ENCODE results near the gene OR52A1.
"Not testable (repeated sequence)": the region's sequence is repeated elsewhere in the genome, so short reads cannot be mapped to it uniquely, and the experiment has no call there.

The OR52A1 gene

DNA sequence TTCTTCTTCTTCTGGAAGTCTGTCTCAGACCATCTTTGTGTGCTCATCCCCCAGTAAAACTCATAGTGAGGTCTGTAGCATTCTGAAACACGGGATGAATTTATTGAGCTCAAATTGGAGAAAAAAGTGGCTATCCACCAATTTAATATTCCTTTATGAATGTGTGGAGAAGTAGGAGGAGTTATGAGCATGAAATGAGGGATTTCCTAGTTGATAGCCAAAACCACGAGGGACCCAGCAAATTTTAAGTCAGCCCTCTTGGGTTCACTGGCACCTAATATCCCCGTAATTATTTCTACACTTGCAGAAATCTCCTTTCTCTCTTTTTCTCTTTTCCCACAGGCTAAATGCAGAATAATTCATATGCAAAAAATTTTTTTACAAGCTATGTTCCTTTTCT lies at the start of gene OR52A1:
OR52A1 (minus strand) TSS at position 101 of the 400 bp plus-strand sequence. CDS start 2,388 bp downstream, outside the sequence.
- DNase-seq = no peak

DNA sequence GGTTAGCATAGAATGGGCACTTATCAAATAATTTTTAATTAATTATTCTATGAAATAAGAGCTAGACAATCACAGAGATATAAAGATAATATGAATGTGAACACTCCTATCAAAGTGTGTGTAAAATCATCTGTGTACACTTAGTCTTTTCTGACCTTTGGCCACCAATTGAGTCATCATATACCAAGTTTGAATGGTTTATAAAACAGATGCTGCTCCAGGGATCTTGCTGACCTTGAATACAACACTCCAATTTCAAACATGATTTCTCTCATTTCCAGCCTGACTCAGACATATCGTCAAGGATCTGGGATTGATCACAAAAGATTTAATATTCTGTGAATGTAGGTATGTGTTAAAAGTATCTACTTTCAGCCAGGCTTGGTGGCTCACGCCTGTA lies 48.8 kb upstream of the OR52A1 start:
- DNase-seq = no peak

GRCh38 chr11:5200582-5200981 lies 46.0 kb upstream of the OR52A1 start, which contains the start of gene OR51V1:
Gene OR51V1, minus strand, starts transcription at chr11:5200682. Its CDS starts 0 bp downstream, at chr11:5200682.
- no peak for DNase-seq

DNA sequence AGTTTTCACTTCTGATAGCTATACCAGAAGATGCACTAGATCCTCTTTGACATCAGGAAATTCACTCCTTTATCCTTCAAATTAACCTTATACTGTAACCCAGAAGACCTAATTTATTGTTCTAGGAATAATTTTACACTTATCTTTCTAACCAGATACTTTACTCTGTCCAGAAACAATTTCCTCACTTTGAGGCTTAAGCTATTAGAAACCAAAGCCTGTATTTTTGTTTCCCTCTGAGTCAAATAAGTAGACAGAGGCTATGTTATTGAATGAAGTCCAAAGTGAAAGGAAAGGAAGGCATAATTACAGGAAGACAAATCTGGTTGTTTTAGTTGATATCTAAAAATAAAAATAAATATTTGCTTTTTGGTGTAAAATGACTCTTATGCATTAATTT lies 43.7 kb upstream of the OR52A1 start:
- no peak for DNase-seq

- no peak for DNase-seq
Observed at GRCh38 chr11:5197536-5197935, 43.0 kb upstream of the OR52A1 start.

DNA sequence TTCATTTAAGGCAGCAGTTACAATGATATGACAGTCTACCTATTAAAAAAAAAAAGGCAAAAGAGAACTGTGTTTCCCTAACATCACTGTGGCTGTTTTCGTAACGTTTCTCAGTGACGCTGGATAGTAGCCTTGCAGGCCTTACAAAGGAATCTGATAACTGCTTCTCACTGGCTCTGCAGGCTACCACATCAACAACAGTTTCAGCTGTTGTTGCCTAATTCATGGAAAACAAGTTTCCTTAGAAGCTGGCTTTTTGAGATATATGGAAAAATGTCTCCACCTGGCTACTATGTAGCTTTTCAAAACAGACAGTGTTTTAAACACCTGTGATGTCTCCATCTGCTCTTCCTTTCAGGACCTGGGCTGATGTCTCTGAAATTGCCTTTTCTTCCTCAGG lies 42.2 kb upstream of the OR52A1 start:
- no peak for DNase-seq

GRCh38 chr11:5196067-5196466 lies 41.5 kb upstream of the OR52A1 start:
- DNase-seq = no peak

DNA sequence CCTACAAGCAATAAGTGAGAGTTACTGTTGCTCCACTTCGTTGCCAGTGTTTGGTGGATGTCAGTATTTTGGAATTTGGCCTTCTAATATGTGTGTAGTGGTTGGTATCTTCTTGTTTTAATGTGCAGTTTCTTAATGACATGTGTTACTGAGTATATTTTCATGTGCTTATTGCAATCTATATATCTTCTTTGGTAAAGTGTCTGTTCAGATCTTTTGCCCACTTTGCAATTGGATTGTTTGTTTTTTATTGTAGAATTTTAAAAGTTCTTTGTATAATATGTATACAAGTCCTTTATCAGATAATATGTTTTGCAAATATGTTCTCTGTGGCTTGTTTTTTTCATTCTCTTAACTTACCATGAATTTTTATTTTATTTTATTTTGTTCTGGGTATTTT lies 38.2 kb upstream of the OR52A1 start:
- DNase-seq = no peak

- no peak for DNase-seq
Observed at GRCh38 chr11:5188201-5188600, 33.6 kb upstream of the OR52A1 start.

GRCh38 chr11:5178046-5178837 lies 23.7 kb upstream of the OR52A1 start:
- no peak for DNase-seq

DNA sequence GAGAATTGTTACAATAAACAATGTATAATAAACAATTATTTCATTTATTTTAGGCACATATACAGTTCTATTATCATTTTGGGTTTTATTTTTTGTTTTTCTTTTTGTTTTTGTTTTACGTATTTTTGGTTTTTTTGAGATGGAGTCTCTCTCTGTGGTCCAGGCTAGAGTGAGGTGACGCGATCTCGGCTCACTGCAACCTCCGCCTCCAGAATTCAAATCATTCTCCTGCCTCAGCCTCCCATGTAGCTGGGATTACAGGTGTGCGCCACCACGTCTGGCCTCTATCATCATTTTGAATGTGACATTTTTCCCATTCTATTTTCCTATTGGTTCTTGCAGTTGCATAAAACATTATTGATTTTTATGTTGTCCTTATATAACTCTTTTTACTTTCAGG lies 20.4 kb upstream of the OR52A1 start:
- no peak for DNase-seq

GRCh38 chr11:5171856-5172255 lies 17.3 kb upstream of the OR52A1 start:
- DNase-seq = no peak

DNA sequence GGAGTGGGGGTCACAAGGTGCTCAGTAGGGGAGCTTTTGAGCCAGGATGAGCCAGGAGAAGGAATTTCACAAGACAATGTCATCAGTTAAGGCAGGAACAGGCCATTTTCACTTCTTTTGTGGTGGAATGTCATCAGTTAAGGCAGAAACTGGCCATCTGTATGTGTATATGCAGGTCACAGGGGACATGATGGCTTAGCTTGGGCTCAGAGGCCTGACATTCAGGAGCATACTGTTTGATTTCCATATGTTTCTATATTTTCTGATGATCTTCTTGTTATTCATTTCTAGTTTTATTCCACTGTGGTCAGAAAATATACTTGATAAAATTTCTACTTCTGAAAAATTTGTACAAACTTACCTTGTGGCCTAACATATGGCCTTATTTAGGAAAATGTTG lies 11.3 kb upstream of the OR52A1 start:
- not testable (repeated sequence) for DNase-seq

- DNase-seq = not testable (repeated sequence)
Observed at GRCh38 chr11:5164807-5165206, 10.2 kb upstream of the OR52A1 start.

DNA sequence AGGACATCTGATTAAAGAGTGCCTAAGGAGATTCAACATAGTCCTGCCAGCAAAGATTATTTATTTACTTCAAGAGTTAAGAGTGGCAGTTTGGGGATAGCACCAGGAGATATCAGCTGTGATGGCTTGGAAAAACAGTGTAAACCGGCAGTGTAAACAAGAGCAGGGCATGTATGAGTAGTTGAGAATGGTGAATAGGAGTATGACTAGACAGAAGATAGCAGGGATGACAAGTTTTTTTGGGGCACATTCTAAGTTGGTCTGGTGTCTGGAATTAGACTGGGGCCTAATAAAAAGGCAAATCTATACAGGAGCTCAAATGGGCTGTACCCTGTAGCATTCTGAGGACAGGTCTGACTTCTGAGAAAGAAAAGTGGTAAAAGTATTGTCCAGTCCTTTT lies 6.5 kb upstream of the OR52A1 start:
- not testable (repeated sequence) for DNase-seq

DNA sequence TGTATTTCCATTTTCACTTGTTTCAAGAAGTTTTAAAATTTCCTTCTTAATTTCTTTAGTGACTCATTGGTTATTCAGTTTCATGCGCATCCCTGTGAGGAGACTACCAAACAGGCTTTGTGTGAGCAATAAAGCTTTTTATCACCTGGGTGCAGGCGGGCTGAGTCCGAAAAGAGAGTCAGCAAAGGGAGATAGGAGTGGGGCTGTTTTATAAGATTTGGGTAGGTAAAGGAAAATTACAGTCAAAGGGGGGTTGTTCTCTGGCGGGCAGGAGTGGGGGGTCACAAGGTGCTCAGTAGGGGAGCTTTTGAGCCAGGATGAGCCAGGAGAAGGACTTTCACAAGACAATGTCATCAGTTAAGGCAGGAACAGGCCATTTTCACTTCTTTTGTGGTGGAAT lies 5.7 kb upstream of the OR52A1 start:
- not testable (repeated sequence) for DNase-seq

DNA sequence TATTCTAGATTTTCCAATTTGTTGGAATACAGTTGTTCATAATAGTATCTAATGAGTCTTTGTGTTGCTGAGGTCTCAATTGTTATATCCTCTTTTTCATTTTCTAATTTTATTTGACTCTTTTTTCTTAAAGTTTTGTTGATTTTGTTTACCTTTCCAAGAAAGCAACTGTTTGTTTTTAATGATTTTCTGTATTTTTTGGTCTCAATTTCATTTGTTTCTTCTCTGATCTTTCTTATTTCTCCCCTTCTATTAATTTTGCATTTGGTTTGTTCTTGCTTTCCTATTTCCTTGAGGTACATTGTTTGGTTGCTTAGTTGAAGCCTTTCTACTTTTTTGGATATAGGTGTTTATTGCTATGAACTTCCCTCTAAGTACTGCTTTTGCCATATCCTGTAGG lies 5.2 kb upstream of the OR52A1 start:
- no peak for DNase-seq

DNA sequence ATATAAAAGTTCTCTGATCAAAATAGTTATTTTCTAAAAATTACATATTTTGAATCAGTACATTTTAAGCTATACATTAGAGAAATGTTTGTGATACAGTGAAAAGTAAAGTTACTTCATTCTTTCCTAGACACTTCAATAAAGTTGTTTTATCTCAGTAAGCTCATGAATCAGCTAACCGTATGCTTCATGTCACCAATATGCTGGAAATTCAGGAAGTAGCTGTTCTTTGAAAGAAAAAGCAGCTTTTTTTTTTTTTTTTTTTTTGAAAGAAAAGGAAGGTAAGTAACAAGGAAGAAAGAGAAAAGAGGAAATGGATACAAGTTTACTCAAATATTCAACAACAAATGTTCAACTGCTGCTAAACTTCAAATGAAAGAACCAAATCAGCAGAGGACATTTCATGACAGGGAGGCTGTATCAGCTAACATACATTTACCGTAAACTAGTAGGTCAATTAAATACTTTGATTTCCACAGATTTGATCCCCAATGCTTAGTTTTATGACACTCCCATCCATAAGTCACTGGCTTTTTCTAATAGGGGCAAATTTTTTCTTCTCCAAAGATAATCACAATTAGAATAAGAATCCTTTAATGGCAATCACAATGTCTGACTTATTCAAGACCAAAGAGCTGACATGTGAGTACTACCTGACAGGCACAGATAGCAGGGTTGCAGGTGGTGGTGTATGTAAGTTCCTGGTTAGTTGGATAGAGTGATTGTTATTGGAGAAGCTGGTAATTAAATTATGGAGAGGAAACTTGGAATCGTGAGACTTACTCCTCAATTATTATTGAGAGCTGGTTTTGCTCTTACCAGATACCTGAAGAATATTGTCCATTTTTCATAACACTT lies 754 bp downstream of the OR52A1 start:
- no peak for DNase-seq

DNA sequence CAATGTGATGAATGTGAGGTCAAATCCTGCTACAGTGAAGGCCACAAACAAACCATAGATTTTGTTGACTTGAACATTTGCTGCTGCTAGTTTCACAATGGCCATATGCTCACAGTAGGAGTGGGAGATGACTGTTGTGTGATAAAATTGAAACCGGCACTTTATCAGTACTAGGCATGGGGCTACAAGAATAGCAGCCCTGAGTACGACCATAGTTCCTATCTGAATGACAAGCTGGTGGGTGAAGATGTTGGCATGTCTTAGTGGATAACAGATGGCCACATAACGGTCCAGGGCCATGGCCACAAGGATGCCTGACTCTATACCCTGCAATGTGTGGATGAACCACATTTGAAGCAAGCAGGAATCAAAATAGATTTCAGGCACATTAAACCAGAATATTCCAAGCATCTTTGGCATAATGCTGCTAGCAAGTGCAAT lies 2.8 kb downstream of the OR52A1 start:
- DNase-seq = no peak

GRCh38 chr11:5144206-5144605 lies 10.4 kb downstream of the OR52A1 start:
- not testable (repeated sequence) for DNase-seq

- DNase-seq = no peak
Observed at GRCh38 chr11:5137996-5138395, 16.6 kb downstream of the OR52A1 start, which contains the start of gene OR52A5. Gene OR52A5, minus strand, starts transcription at chr11:5138356. Its CDS starts 5,714 bp downstream, at chr11:5132642.

DNA sequence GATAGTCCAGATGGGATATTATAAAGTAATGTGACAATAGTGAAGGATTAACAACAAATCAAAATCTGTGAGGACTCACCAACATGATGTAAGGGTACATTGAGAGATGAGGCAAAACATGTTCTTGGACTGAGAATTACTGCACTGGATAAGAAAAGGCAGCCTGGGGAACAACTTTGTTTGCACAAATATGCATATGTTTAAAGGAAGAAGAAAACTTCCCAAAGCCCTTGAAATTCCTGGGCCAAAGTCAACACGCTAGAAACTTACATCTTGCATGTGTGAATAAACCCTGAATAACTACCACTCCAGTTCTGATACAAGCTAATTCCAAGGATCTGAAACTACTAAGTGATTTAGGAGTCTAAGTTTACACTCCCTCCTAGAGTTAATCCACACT lies 17.5 kb downstream of the OR52A1 start:
- no peak for DNase-seq

DNA sequence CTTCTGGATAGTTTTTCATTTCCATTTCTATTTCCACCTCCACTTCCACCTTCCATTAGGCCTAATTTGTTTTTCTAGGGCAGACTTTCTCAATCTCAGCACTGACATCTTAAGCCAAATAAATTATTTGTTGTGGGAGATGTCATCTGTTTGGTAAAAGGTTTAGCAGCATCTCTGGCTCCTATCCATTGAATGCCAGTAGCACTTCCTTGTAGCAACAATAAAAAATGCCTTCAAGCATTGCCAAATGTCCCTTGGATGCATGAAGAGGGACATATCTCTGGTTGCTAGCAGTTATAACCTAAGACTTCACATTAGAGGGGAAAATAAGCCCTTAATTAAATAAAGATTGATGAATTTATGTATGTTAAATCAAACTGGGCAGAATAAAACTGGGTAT lies 18.3 kb downstream of the OR52A1 start:
- DNase-seq = no peak

All from RPMI8226 (cell line).